ENCODE data around the gene LRRC23. TPM values are rescaled to one million over a fixed set of nuclear protein-coding genes. Genes with fewer than 3 reads are reported as not detected.
A peak's percentile ranks its signal among the peaks of the same experiment; 100 is the strongest.

Gene LRRC23
- total RNA-seq, 1 experiment from 2014 or later: 2.7 TPM

GRCh38 chr12:6928703-6929407 lies 24.2 kb downstream of the LRRC23 start:
- Histone ChIP-seq H3K9me3 (no peaks in the 10 kb centered on the region), H3K27me3 (no peaks in the 10 kb centered on the region), H3K4me3 (peak overlapping the region; percentile 84), H3K36me3 (peaks cover 47% of the 10 kb centered on the region)
- no peak for DNase-seq

GRCh38 chr12:6929466-6930452 lies 25.1 kb downstream of the LRRC23 start:
- DNase-seq: no peak
- no peaks in the 10 kb centered on the region for H3K27me3 ChIP-seq
- H3K4me3 ChIP-seq: peak overlapping the region; percentile 84
- H3K9me3 ChIP-seq: no peaks in the 10 kb centered on the region
- H3K36me3 ChIP-seq: peaks cover 52% of the 10 kb centered on the region

GRCh38 chr12:6932766-6933165 lies 28.1 kb downstream of the LRRC23 start:
- no peaks in the 10 kb centered on the region for H3K27me3 ChIP-seq
- peaks cover 75% of the 10 kb centered on the region for H3K36me3 ChIP-seq
- H3K9me3 ChIP-seq: no peaks in the 10 kb centered on the region
- H3K4me3 ChIP-seq: no peak overlapping the region
- no peak for DNase-seq

- H3K27me3 ChIP-seq: no peaks in the 10 kb centered on the region
- H3K9me3 ChIP-seq: no peaks in the 10 kb centered on the region
- DNase-seq: no peak
- peaks cover 79% of the 10 kb centered on the region for H3K36me3 ChIP-seq
- no peak overlapping the region for H3K4me3 ChIP-seq
Observed at GRCh38 chr12:6934110-6934509, 29.5 kb downstream of the LRRC23 start.

- Histone ChIP-seq H3K27me3 (no peaks in the 10 kb centered on the region), H3K9me3 (no peaks in the 10 kb centered on the region), H3K4me3 (no peak overlapping the region), H3K36me3 (peaks cover 79% of the 10 kb centered on the region)
- DNase-seq: no peak
Observed at GRCh38 chr12:6935371-6936193, 31.0 kb downstream of the LRRC23 start.

- DNase-seq: no peak
- H3K36me3 ChIP-seq: peaks cover 80% of the 10 kb centered on the region
- no peak overlapping the region for H3K4me3 ChIP-seq
- H3K27me3 ChIP-seq: no peaks in the 10 kb centered on the region
- no peaks in the 10 kb centered on the region for H3K9me3 ChIP-seq
Observed at GRCh38 chr12:6936194-6936635, 31.6 kb downstream of the LRRC23 start.

- no peaks in the 10 kb centered on the region for H3K27me3 ChIP-seq
- H3K4me3 ChIP-seq: peak overlapping the region; percentile 52
- H3K9me3 ChIP-seq: no peaks in the 10 kb centered on the region
- H3K36me3 ChIP-seq: peaks cover 86% of the 10 kb centered on the region
- DNase-seq: no peak
Observed at GRCh38 chr12:6936636-6937480, 32.2 kb downstream of the LRRC23 start.

- Histone ChIP-seq H3K36me3 (peaks cover 84% of the 10 kb centered on the region), H3K4me3 (peak overlapping the region; percentile 52), H3K9me3 (no peaks in the 10 kb centered on the region), H3K27me3 (no peaks in the 10 kb centered on the region)
- peak; percentile 89 for DNase-seq
Observed at GRCh38 chr12:6937481-6938352, 33.1 kb downstream of the LRRC23 start.

GRCh38 chr12:6938353-6939190 lies 34.0 kb downstream of the LRRC23 start:
- Histone ChIP-seq H3K27me3 (no peaks in the 10 kb centered on the region), H3K4me3 (peak overlapping the region; percentile 52), H3K9me3 (no peaks in the 10 kb centered on the region), H3K36me3 (peaks cover 76% of the 10 kb centered on the region)
- DNase-seq: no peak

- no peak overlapping the region for H3K4me3 ChIP-seq
- no peaks in the 10 kb centered on the region for H3K9me3 ChIP-seq
- no peaks in the 10 kb centered on the region for H3K27me3 ChIP-seq
- DNase-seq: no peak
- H3K36me3 ChIP-seq: peaks cover 70% of the 10 kb centered on the region
Observed at GRCh38 chr12:6939191-6939540, 34.5 kb downstream of the LRRC23 start.

- H3K36me3 ChIP-seq: peaks cover 54% of the 10 kb centered on the region
- no peaks in the 10 kb centered on the region for H3K27me3 ChIP-seq
- H3K9me3 ChIP-seq: no peaks in the 10 kb centered on the region
- no peak overlapping the region for H3K4me3 ChIP-seq
- DNase-seq: no peak
Observed at GRCh38 chr12:6941267-6941666, 36.6 kb downstream of the LRRC23 start.

GRCh38 chr12:6941782-6942181 lies 37.2 kb downstream of the LRRC23 start:
- DNase-seq: no peak
- no peak overlapping the region for H3K4me3 ChIP-seq
- no peaks in the 10 kb centered on the region for H3K27me3 ChIP-seq
- no peaks in the 10 kb centered on the region for H3K9me3 ChIP-seq
- H3K36me3 ChIP-seq: peaks cover 49% of the 10 kb centered on the region

GRCh38 chr12:6942331-6942665 lies 37.7 kb downstream of the LRRC23 start:
- no peaks in the 10 kb centered on the region for H3K27me3 ChIP-seq
- no peaks in the 10 kb centered on the region for H3K9me3 ChIP-seq
- H3K4me3 ChIP-seq: no peak overlapping the region
- H3K36me3 ChIP-seq: peaks cover 45% of the 10 kb centered on the region
- peak; percentile 36 for DNase-seq

- peak overlapping the region; percentile 65 for H3K4me3 ChIP-seq
- no peaks in the 10 kb centered on the region for H3K27me3 ChIP-seq
- peak; percentile 85 for DNase-seq
- no peaks in the 10 kb centered on the region for H3K9me3 ChIP-seq
- H3K36me3 ChIP-seq: peaks cover 40% of the 10 kb centered on the region
Observed at GRCh38 chr12:6943389-6943721, 38.7 kb downstream of the LRRC23 start.

Measured in MG63 (cell line).